Psoas muscle (tissue), 8 donors: ENCODE measurements around the gene AURKA. TPM values are rescaled to one million over a fixed set of nuclear protein-coding genes. Genes with fewer than 3 reads are reported as not detected.
A peak's percentile ranks its signal among the peaks of the same experiment; 100 is the strongest.

Source experiments
- ATAC-seq, 4 donors: fragments of 200-7000 bp; cut with Tn5 transposase; one replicate each; pipeline ENCODE4 v1.9.1; 2020; ENCODE audit warnings: moderate library complexity in 3 of 4, mild to moderate bottlenecking in 2 of 4
- DNase-seq, 2 donors: peaks; one replicate each; pipeline ENCODE4 v3.0.0-alpha.2; 2020
- H3K27ac ChIP-seq: fragments of 200-600 bp; one replicate; pipeline ENCODE4 v1.8.0; 2022
- H3K27me3 ChIP-seq, 3 donors: fragments of 200-600 bp in 1 of 3; one replicate each; pipeline versions ENCODE4 v1.6.1 to v1.8.0; 2013 to 2022; ENCODE audit warnings: low read length in 2 of 3, mild to moderate bottlenecking in 2 of 3, moderate library complexity in 1 of 3; ENCODE audit not compliant: insufficient read depth in 3 of 3
- H3K36me3 ChIP-seq, 2 donors: fragments of 200-600 bp in 1 of 2; one replicate each; pipeline versions ENCODE4 v1.6.1 to v1.8.0; 2013 to 2022; ENCODE audit warnings: low read depth in 1 of 2, mild to moderate bottlenecking in 1 of 2, moderate library complexity in 1 of 2; ENCODE audit not compliant: insufficient read depth in 1 of 2
- H3K4me1 ChIP-seq: fragments of 200-600 bp; one replicate; pipeline ENCODE4 v1.8.0; 2022
- H3K4me3 ChIP-seq: fragments of 200-600 bp; one replicate; pipeline ENCODE4 v1.8.0; 2022; ENCODE audit warnings: mild to moderate bottlenecking
- H3K9me3 ChIP-seq: fragments of 200-600 bp; one replicate; pipeline ENCODE4 v1.8.0; 2022
- CTCF ChIP-seq: fragments of 200-600 bp; IDR thresholded peaks from one replicate; pipeline ENCODE4 v1.8.0; 2022; ENCODE audit warnings: antibody characterized with exemption
- WGBS, 3 donors: extraction: QIAGEN DNeasy Blood & Tissue Kit; methylation state at CpG; one replicate each; pipeline versions ENCODE4 v1.1.6 to v1.1.7; 2013; 5-methylcytosine and 5-hydroxymethylcytosine counted together
- intact Hi-C, 2 donors: fragments of 100-400 bp; cut with DNase I; formaldehyde crosslinking; loops; one replicate each; pipeline versions ENCODE4 v1.11.0 to v1.14.2; 2022
- polyA plus RNA-seq, 3 donors: library from polyadenylated mRNA; stranded (reverse); fragments of 200-250 nt; gene quantifications; one replicate each; pipeline ENCODE4 v1.2.3, GENCODE V29; 2013
- total RNA-seq, 4 donors: library from RNA; stranded (reverse); fragmentation: NEBNext Ultra II Directional in 2 of 4; extraction: Animal tissue kit (Norgen Biotek cat#: 25700) in 2 of 4; gene quantifications; one replicate each; pipeline versions ENCODE4 v1.2.1 to v1.2.4, GENCODE V29; 2021 to 2023
- donor health status: healthy with polysubstance abuse.
- donor health status: DM: no; HTN: no; CAD: no; lungs with moderate emphysema.
- donor health status: Bipolar disorder and iron deficiency.
- donor health status: healthy.
- donor health status: DM: yes; HTN: yes; CAD: no.
- donor health status: DM: no; HTN: no; CAD: no.
- donor health status: DM: no; HTN: no; CAD: no.
- donor health status: DM: yes; HTN: yes; CAD: no.

Gene AURKA
- total and polyA plus RNA-seq, 7 donors, result 2.9 to 20.3 (median 7.5) TPM

- Histone ChIP-seq H3K27me3 (no peaks in the 10 kb centered on the region), H3K27ac (no peak overlapping the region), H3K4me1 (no peaks in the 10 kb centered on the region), H3K4me3 (no peak overlapping the region), H3K9me3 (no peaks in the 10 kb centered on the region), H3K36me3 (peaks cover 0 to 4% of the 10 kb centered on the region in 2 donors)
- WGBS, 3 donors, result 91 to 94% (median 91%) methylated on average over 7 of the region's 7 CpGs
- ATAC-seq, result no peak
- TF ChIP-seq CTCF, result no peak
- no peak for DNase-seq
- intact Hi-C loops, result no loop called here
Observed at GRCh38 chr20:56417402-56417801, 25.4 kb upstream of the AURKA start.

GRCh38 chr20:56414842-56415765, 23.1 kb upstream of the AURKA start:
- Histone ChIP-seq H3K27me3 (no peaks in the 10 kb centered on the region), H3K4me1 (no peaks in the 10 kb centered on the region), H3K36me3 (peaks cover 0 to 4% of the 10 kb centered on the region in 2 donors), H3K27ac (no peak overlapping the region), H3K9me3 (no peaks in the 10 kb centered on the region), H3K4me3 (no peak overlapping the region)
- no peak for TF ChIP-seq CTCF
- intact Hi-C loops, result no loop called here
- ATAC-seq, result no peak
- no peak for DNase-seq
- WGBS, 3 donors, result 89 to 92% (median 91%) methylated on average over 12 of the region's 12 CpGs

GRCh38 chr20:56412949-56413348, 20.9 kb upstream of the AURKA start:
- no peaks in the 10 kb centered on the region for H3K4me1 ChIP-seq
- 95 to 100% (median 99%) methylated on average over 3 of the region's 3 CpGs for WGBS, 3 donors
- H3K27ac ChIP-seq, result no peak overlapping the region
- H3K36me3 ChIP-seq, result peaks cover 0 to 14% of the 10 kb centered on the region in 2 donors
- DNase-seq, result no peak
- H3K4me3 ChIP-seq, result peak overlapping the region; percentile 26
- H3K27me3 ChIP-seq, result no peaks in the 10 kb centered on the region
- TF ChIP-seq CTCF, result no peak
- H3K9me3 ChIP-seq, result no peaks in the 10 kb centered on the region
- intact Hi-C loops, result no loop called here
- no peak for ATAC-seq

GRCh38 chr20:56412473-56412790, 20.4 kb upstream of the AURKA start:
- Histone ChIP-seq H3K9me3 (no peaks in the 10 kb centered on the region), H3K4me3 (peak overlapping the region; percentile 26), H3K36me3 (peaks cover 0 to 20% of the 10 kb centered on the region in 2 donors), H3K27ac (no peak overlapping the region), H3K4me1 (no peaks in the 10 kb centered on the region), H3K27me3 (no peaks in the 10 kb centered on the region)
- intact Hi-C loops, result no loop called here
- no peak for DNase-seq
- TF ChIP-seq CTCF, result no peak
- no peak for ATAC-seq
- WGBS, 3 donors, result 92 to 94% (median 93%) methylated on average over 7 of the region's 7 CpGs
